GM12878 (cell line): Measurements from ENCODE around the gene IFNK.

Source experiments
- CBX3 ChIP-seq: fragments of 200-600 bp; sonication (generic); IDR thresholded peaks from 2 replicates; pipeline ENCODE4 v1.6.1; 2016; ENCODE audit warnings: low read depth, borderline replicate concordance
- CTCF ChIP-seq, 3 experiments: IDR thresholded peaks in 2 of 3; conservative IDR thresholded peaks in 1 of 3; 2 replicates each; pipeline ENCODE4 v1.5.1; 2011; ENCODE audit warnings: low read depth in 3 of 3, low read length in 3 of 3, mild to moderate bottlenecking in 3 of 3, control low read depth in 2 of 3, moderate library complexity in 2 of 3, inconsistent platforms in 1 of 3, mixed read lengths in 1 of 3; ENCODE audit not compliant: control insufficient read depth in 2 of 3, insufficient read depth in 1 of 3; ENCODE audit errors: extremely low read depth in 1 of 3
- EZH2 ChIP-seq: IDR thresholded peaks from 2 replicates; pipeline ENCODE4 v1.6.1; 2012; ENCODE audit warnings: low read depth, mild to moderate bottlenecking, control low read depth, inconsistent platforms, low read length, borderline replicate concordance; ENCODE audit not compliant: control insufficient read depth
- JUNB ChIP-seq: IDR thresholded peaks from 2 replicates; pipeline ENCODE4 v1.6.1; 2016; ENCODE audit warnings: antibody characterized with exemption, mild to moderate bottlenecking
- NR2C2 ChIP-seq: IDR thresholded peaks from 2 replicates; pipeline ENCODE4 v1.6.1; 2011; ENCODE audit warnings: borderline replicate concordance, low read depth; ENCODE audit not compliant: control insufficient read depth, insufficient read length
- PBX3 ChIP-seq: IDR thresholded peaks from 2 replicates; pipeline ENCODE4 v1.6.1; 2011; ENCODE audit warnings: mild to moderate bottlenecking, low read depth, low read length, moderate library complexity; ENCODE audit not compliant: insufficient replicate concordance
- POLR2AphosphoS5 ChIP-seq: IDR thresholded peaks from 2 replicates; pipeline ENCODE4 v1.6.1; 2011; ENCODE audit warnings: mild to moderate bottlenecking, low read length, inconsistent platforms
- ZNF274 ChIP-seq: IDR thresholded peaks from one replicate; pipeline ENCODE4 v1.8.0; 2011; ENCODE audit not compliant: insufficient read length, insufficient read depth

GRCh38 chr9:27478322-27478721, 45.8 kb upstream of the IFNK start:
- no peak for TF ChIP-seq POLR2AphosphoS5
- TF ChIP-seq EZH2 = no peak
- TF ChIP-seq ZNF274 = no peak
- no peak for TF ChIP-seq NR2C2
- no peak for TF ChIP-seq JUNB
- TF ChIP-seq CBX3 = no peak
- no peak for TF ChIP-seq PBX3
- no peak for TF ChIP-seq CTCF (IDR thresholded peaks at IDR 0.05 in 2 of 3, conservative IDR thresholded peaks at IDR 0.05 in 1 of 3; ENCODE audit: control insufficient read depth in 2 of 3, extremely low read depth in 1 of 3, insufficient read depth in 1 of 3, low read depth in 3 of 3, low read length in 3 of 3)
